SK-N-MC (cell line): ENCODE results near the gene NPM1.

Experiments
- EZH2 ChIP-seq: fragments of 200-600 bp; sonication (generic); IDR thresholded peaks from one replicate; pipeline ENCODE4 v1.6.1; 2017; ENCODE audit warnings: antibody characterized with exemption
- POLR2AphosphoS5 ChIP-seq: IDR thresholded peaks from 2 replicates; pipeline ENCODE4 v1.6.1; 2012; ENCODE audit warnings: mild to moderate bottlenecking, low read depth, low read length, borderline replicate concordance

GRCh38 chr5:171421331-171422262, 33.9 kb downstream of the NPM1 start:
- TF ChIP-seq POLR2AphosphoS5 (no peak), EZH2 (no peak)
